Large intestine (tissue), 12 donors: ENCODE results near the gene ZNF839. TPM values are rescaled to one million over a fixed set of nuclear protein-coding genes. Genes with fewer than 3 reads are reported as not detected.

Experiments
- DNase-seq, 2 donors: peaks; one replicate each; pipeline versions ENCODE4 v3.0.0 to v3.0.0-alpha.2; 2013
- H3K27ac ChIP-seq: one replicate; pipeline ENCODE4 v1.5.1; 2013; ENCODE audit warnings: low read length
- H3K27me3 ChIP-seq: 2 replicates; pipeline ENCODE4 v1.6.1; 2013; ENCODE audit warnings: low read length; ENCODE audit not compliant: control insufficient read depth, insufficient read depth
- H3K36me3 ChIP-seq: 2 replicates; pipeline ENCODE4 v1.6.1; 2013; ENCODE audit warnings: low read length; ENCODE audit not compliant: control insufficient read depth, insufficient read depth
- H3K4me1 ChIP-seq: one replicate; pipeline ENCODE4 v1.6.1; 2013; ENCODE audit warnings: low read length; ENCODE audit not compliant: control insufficient read depth, insufficient read depth
- H3K4me3 ChIP-seq: one replicate; pipeline ENCODE4 v1.5.1; 2013; ENCODE audit warnings: low read length
- H3K9me3 ChIP-seq: one replicate; pipeline ENCODE4 v1.6.1; 2013; ENCODE audit warnings: mild to moderate bottlenecking, low read depth, low read length, moderate library complexity; ENCODE audit not compliant: control insufficient read depth
- WGBS: methylation state at CpG from one replicate; pipeline ENCODE4 v1.1.5; 2013; ENCODE audit warnings: low lambda C conversion rate; ENCODE audit not compliant: insufficient coverage; 5-methylcytosine and 5-hydroxymethylcytosine counted together
- long read RNA-seq, 11 donors: transcript quantifications; one replicate each; lab custom pipeline, GENCODE V29; 2026
- polyA plus RNA-seq: library from polyadenylated mRNA; unstranded; fragments of 120-200 nt; gene quantifications from one replicate; pipeline ENCODE4 v1.2.1, GENCODE V29; 2013

ZNF839 gene
- polyA plus RNA-seq = 18.4 TPM
- long read RNA-seq, donor 1, partial matches to known transcripts = 0 of 1 reads
- long read RNA-seq, donor 1, other reads (novel, unspliced or antisense) = 0 of 1 reads
- long read RNA-seq, donor 2 = 0 reads
- long read RNA-seq, donor 3 = 0 reads
- long read RNA-seq, donor 4 = 0 reads
- long read RNA-seq, donor 5 = 0 reads
- long read RNA-seq, donor 6, partial matches to known transcripts = 27 of 29 reads
- long read RNA-seq, donor 6, other reads (novel, unspliced or antisense) = 0 of 29 reads
- long read RNA-seq, donor 7 = 0 reads
- long read RNA-seq, donor 8 = 0 reads
- long read RNA-seq, donor 9, partial matches to known transcripts = 0 of 2 reads
- long read RNA-seq, donor 9, other reads (novel, unspliced or antisense) = 0 of 2 reads
- long read RNA-seq, donor 10, partial matches to known transcripts = 41 of 42 reads
- long read RNA-seq, donor 10, other reads (novel, unspliced or antisense) = 0 of 42 reads
- long read RNA-seq, donor 11, partial matches to known transcripts = 0 of 2 reads
- long read RNA-seq, donor 11, other reads (novel, unspliced or antisense) = 0 of 2 reads

DNA sequence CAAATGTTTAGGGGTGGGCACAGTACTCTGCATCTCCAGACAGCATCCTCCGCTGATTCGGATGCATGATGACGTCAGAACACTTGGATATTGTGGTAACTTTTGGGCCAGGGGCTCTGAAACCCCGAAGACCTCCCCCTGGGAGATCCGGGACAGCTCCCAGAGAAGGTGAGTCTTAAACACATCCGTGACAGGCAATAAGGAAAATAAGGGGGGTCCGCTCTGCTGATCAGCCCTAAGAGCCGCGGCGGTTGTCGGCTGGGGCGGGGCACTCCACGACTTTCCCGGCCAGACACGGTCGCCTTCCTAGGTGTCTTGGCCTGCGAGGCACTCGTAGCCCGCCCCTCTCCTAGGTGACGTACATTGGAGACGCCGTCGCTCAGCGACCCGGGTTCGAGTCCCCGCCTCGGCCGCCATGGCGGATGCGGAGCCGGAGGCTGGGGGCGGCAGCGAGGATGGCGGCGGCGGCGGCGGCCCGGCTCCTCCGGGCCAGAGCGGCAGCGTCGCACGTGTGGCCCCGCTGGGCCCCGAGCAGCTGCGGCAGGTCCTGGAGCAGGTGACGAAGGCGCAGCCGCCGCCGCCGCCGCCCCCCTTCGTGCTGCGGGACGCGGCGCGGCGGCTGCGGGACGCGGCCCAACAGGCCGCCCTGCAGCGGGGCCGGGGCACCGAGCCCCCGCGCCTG, at the start of gene ZNF839:
ZNF839 (plus strand) TSS at position 396 of the 682 bp plus-strand sequence; CDS start at position 416, 20 bp downstream.
- Histone ChIP-seq H3K27me3 (no peaks in the 10 kb centered on the region), H3K4me1 (peaks cover 51% of the 10 kb centered on the region), H3K4me3 (peak within 1 kb of the TSS; percentile 91), H3K27ac (peak within 1 kb of the TSS; percentile 94), H3K36me3 (no peaks in the 10 kb centered on the region), H3K9me3 (no peaks in the 10 kb centered on the region)
- peak; percentile 92 for DNase-seq
- no CpG with 5 or more reads among the region's 71 CpGs for WGBS

- H3K27me3 ChIP-seq = no peaks in the 10 kb centered on the region
Observed at GRCh38 chr14:102272392-102272791, 47.2 kb upstream of the ZNF839 start.

DNA sequence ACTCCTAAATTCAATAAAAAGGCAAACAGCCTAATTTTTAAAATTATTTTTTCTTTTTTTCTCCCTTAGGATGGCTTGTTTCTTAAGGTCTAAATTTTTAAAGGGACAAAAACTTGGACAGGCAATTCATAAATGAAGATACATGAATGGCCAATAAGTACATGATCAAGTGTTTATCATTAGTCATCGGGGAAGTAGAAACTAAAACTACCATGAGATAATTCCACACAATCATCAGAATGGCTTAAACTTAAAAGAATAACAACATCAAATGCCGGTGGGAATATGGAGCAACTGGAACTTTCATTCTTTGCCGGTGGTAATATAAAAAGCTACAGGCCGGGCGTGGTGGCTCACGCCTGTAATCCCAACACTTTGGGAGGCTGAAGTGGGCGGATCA, 43.7 kb upstream of the ZNF839 start:
- Histone ChIP-seq H3K4me1 (no peaks in the 10 kb centered on the region), H3K27me3 (no peaks in the 10 kb centered on the region), H3K36me3 (peaks cover 12% of the 10 kb centered on the region), H3K9me3 (no peaks in the 10 kb centered on the region), H3K4me3 (no peak overlapping the region), H3K27ac (no peak overlapping the region)
- WGBS = no CpG with 5 or more reads among the region's 7 CpGs
- DNase-seq = no peak

More at GRCh38 chr14:102272392-102272791, 47.2 kb upstream of the ZNF839 start:
- H3K27ac ChIP-seq = no peak overlapping the region
- no peaks in the 10 kb centered on the region for H3K9me3 ChIP-seq
- no peaks in the 10 kb centered on the region for H3K36me3 ChIP-seq
- WGBS = no CpG with 5 or more reads among the region's 5 CpGs
- no peak overlapping the region for H3K4me3 ChIP-seq
- no peaks in the 10 kb centered on the region for H3K4me1 ChIP-seq
- no peak for DNase-seq

DNA sequence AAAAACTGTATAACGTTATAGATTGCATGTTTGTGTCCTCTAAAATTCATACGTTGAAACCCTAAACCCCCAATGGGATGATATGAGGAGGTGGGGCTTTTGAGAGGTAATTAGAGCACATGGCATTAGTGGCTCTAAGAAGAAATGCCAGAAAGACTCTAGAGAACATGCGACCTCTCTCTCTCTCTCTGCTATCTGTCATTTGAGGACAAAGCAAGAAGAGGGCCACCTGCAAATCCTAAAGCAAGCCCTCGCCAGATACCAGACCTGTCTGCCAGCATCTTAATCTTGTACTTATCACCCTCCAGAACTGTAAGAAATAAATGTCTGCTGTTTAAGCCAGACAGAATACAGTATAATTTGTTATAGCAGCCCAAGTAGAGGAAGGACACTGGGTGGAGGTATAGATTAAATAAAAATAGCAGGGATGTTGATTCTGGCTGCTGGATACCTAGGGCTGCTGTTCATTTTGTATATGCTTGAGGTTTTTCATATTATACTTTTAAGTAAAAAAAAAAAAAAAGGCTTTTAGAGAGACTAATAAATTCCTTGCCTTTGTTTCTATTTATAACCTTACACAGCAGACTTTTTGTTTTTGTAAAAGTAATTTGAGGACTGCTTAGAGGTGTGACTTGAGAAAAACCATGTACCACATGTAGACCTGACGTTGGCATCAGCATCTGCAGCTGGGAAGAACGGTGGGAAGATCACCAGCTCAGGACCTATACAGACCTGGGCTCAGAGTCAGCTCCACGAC, 41.5 kb upstream of the ZNF839 start:
- H3K27me3 ChIP-seq = no peaks in the 10 kb centered on the region
- no CpG with 5 or more reads among the region's 7 CpGs for WGBS
- no peaks in the 10 kb centered on the region for H3K9me3 ChIP-seq
- no peak for DNase-seq
- H3K27ac ChIP-seq = no peak overlapping the region
- no peak overlapping the region for H3K4me3 ChIP-seq
- peaks cover 19% of the 10 kb centered on the region for H3K36me3 ChIP-seq
- H3K4me1 ChIP-seq = no peaks in the 10 kb centered on the region

GRCh38 chr14:102278631-102278935, 41.0 kb upstream of the ZNF839 start:
- Histone ChIP-seq H3K4me3 (no peak overlapping the region), H3K27ac (no peak overlapping the region), H3K36me3 (peaks cover 19% of the 10 kb centered on the region), H3K9me3 (no peaks in the 10 kb centered on the region), H3K27me3 (no peaks in the 10 kb centered on the region), H3K4me1 (no peaks in the 10 kb centered on the region)
- DNase-seq = no peak
- WGBS = 100% methylated on average over 2 of the region's 6 CpGs

DNA sequence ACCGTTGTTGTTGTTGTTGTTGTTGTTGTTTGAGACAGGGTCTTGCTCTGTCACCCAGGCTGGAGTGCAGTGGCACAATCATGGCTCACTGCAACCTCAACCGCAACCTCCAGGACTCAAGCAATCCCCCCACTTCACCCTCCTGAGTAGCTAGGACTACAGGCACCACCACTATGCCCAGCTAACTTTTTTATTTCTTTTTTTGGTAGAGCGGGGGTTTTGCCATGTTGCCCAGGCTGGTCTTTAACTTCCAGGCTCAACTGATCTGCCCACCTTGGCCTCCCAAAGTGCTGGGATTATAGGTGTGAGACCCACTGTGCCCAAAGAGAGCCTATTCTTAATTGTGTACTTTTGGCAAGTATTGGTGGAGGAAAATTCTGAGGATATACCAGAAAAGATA, 40.3 kb upstream of the ZNF839 start:
- H3K4me1 ChIP-seq = no peaks in the 10 kb centered on the region
- no peak for DNase-seq
- H3K9me3 ChIP-seq = no peaks in the 10 kb centered on the region
- H3K27me3 ChIP-seq = no peaks in the 10 kb centered on the region
- H3K4me3 ChIP-seq = no peak overlapping the region
- peaks cover 19% of the 10 kb centered on the region for H3K36me3 ChIP-seq
- WGBS = no CpG with 5 or more reads among the region's 3 CpGs
- no peak overlapping the region for H3K27ac ChIP-seq

GRCh38 chr14:102279688-102280348, 39.7 kb upstream of the ZNF839 start:
- WGBS = no CpG with 5 or more reads among the region's 8 CpGs
- no peaks in the 10 kb centered on the region for H3K4me1 ChIP-seq
- no peak overlapping the region for H3K4me3 ChIP-seq

DNA sequence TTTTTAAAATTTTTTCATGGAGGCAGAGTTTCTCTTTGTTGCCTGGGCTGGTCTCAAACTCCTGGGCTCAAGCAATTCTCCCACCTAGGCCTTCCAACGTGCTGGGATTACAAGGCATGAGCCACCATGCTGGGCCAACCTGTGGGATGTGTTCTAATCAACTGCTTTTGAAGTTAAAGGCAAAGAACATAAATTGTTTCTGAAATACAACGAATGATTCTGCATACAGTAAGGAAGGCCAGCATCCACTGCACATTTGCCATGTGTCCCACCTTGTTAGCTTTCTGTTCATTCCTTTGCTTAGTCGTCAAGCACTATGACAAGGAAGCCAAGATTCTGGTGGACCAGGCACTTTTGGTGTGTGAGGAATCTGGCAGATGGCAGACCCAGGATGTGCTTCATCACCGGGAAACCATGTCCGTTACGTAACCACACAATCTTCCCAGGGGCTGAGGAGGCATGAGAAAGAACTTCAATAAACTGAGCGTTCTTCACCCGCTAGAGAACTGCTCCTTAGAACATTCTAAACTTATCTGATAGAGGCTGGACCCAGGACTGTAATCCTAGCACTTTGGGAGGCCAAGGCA, 39.1 kb upstream of the ZNF839 start:
- WGBS = no CpG with 5 or more reads among the region's 8 CpGs
- Histone ChIP-seq H3K27me3 (no peaks in the 10 kb centered on the region), H3K4me1 (no peaks in the 10 kb centered on the region), H3K4me3 (no peak overlapping the region), H3K36me3 (peaks cover 19% of the 10 kb centered on the region), H3K27ac (no peak overlapping the region), H3K9me3 (no peaks in the 10 kb centered on the region)
- DNase-seq = no peak

More at GRCh38 chr14:102279688-102280348, 39.7 kb upstream of the ZNF839 start:
- H3K27ac ChIP-seq = no peak overlapping the region
- no peak for DNase-seq
- H3K9me3 ChIP-seq = no peaks in the 10 kb centered on the region
- H3K36me3 ChIP-seq = peaks cover 19% of the 10 kb centered on the region
- H3K27me3 ChIP-seq = no peaks in the 10 kb centered on the region

GRCh38 chr14:102282751-102283465, 36.6 kb upstream of the ZNF839 start:
- no peak overlapping the region for H3K27ac ChIP-seq
- H3K4me1 ChIP-seq = no peaks in the 10 kb centered on the region
- no peaks in the 10 kb centered on the region for H3K9me3 ChIP-seq
- H3K4me3 ChIP-seq = no peak overlapping the region
- no peak for DNase-seq
- WGBS = 86% methylated on average over 1 of the region's 9 CpGs
- H3K27me3 ChIP-seq = no peaks in the 10 kb centered on the region
- peaks cover 19% of the 10 kb centered on the region for H3K36me3 ChIP-seq
